ENCODE results near the gene URB1. TPM values are rescaled to one million over a fixed set of nuclear protein-coding genes. Genes with fewer than 3 reads are reported as not detected.

The URB1 gene
- total RNA-seq, 2 experiments from 2014 or later: 35.6 to 38.4 TPM

- Mint-ChIP-seq H3K4me3 (no peak overlapping the region), H3K9me3 (no peaks in the 10 kb centered on the region), H3K27ac (no peak overlapping the region), H3K27me3 (no peaks in the 10 kb centered on the region), H3K4me1 (peaks cover 7% of the 10 kb centered on the region), H3K36me3 (peaks cover 77% of the 10 kb centered on the region)
- DNase-seq: no peak
These were observed 61.1 kb downstream of the URB1 start for GRCh38 chr21:32331444-32332305.

- no peak overlapping the region for H3K4me3 Mint-ChIP-seq
These were observed 62.0 kb downstream of the URB1 start for GRCh38 chr21:32330784-32331311.

GRCh38 chr21:32329776-32330175 is 63.0 kb downstream of the URB1 start:
- H3K36me3 Mint-ChIP-seq: peaks cover 73% of the 10 kb centered on the region
- no peaks in the 10 kb centered on the region for H3K9me3 Mint-ChIP-seq
- no peak for DNase-seq
- peaks cover 9% of the 10 kb centered on the region for H3K4me1 Mint-ChIP-seq
- H3K4me3 Mint-ChIP-seq: no peak overlapping the region
- H3K27me3 Mint-ChIP-seq: no peaks in the 10 kb centered on the region
- H3K27ac Mint-ChIP-seq: no peak overlapping the region

More at GRCh38 chr21:32330784-32331311, 62.0 kb downstream of the URB1 start:
- Mint-ChIP-seq H3K27ac (no peak overlapping the region), H3K9me3 (no peaks in the 10 kb centered on the region), H3K36me3 (peaks cover 75% of the 10 kb centered on the region), H3K4me1 (peaks cover 9% of the 10 kb centered on the region), H3K27me3 (no peaks in the 10 kb centered on the region)
- no peak for DNase-seq

GRCh38 chr21:32329331-32329730 is 63.5 kb downstream of the URB1 start:
- no peaks in the 10 kb centered on the region for H3K27me3 Mint-ChIP-seq
- no peak overlapping the region for H3K4me3 Mint-ChIP-seq
- peaks cover 76% of the 10 kb centered on the region for H3K36me3 Mint-ChIP-seq
- no peak for DNase-seq
- peak overlapping the region; percentile 13 for H3K27ac Mint-ChIP-seq
- no peaks in the 10 kb centered on the region for H3K9me3 Mint-ChIP-seq
- H3K4me1 Mint-ChIP-seq: peaks cover 9% of the 10 kb centered on the region

GRCh38 chr21:32328595-32328994 is 64.2 kb downstream of the URB1 start:
- no peak overlapping the region for H3K4me3 Mint-ChIP-seq
- no peak overlapping the region for H3K27ac Mint-ChIP-seq
- H3K27me3 Mint-ChIP-seq: no peaks in the 10 kb centered on the region
- no peak for DNase-seq
- peaks cover 9% of the 10 kb centered on the region for H3K4me1 Mint-ChIP-seq
- H3K9me3 Mint-ChIP-seq: no peaks in the 10 kb centered on the region
- peaks cover 76% of the 10 kb centered on the region for H3K36me3 Mint-ChIP-seq

GRCh38 chr21:32325706-32326105 is 67.1 kb downstream of the URB1 start:
- H3K27me3 Mint-ChIP-seq: no peaks in the 10 kb centered on the region
- no peak overlapping the region for H3K27ac Mint-ChIP-seq
- peaks cover 4% of the 10 kb centered on the region for H3K4me1 Mint-ChIP-seq
- no peak overlapping the region for H3K4me3 Mint-ChIP-seq
- DNase-seq: no peak
- no peaks in the 10 kb centered on the region for H3K9me3 Mint-ChIP-seq
- H3K36me3 Mint-ChIP-seq: peaks cover 58% of the 10 kb centered on the region

- Mint-ChIP-seq H3K27ac (no peak overlapping the region), H3K27me3 (no peaks in the 10 kb centered on the region), H3K4me3 (no peak overlapping the region), H3K9me3 (no peaks in the 10 kb centered on the region), H3K36me3 (peaks cover 32% of the 10 kb centered on the region), H3K4me1 (peaks cover 4% of the 10 kb centered on the region)
- DNase-seq: no peak
These were observed 70.1 kb downstream of the URB1 start for GRCh38 chr21:32322676-32323075.

- no peak for DNase-seq
- Mint-ChIP-seq H3K9me3 (no peaks in the 10 kb centered on the region), H3K4me3 (no peak overlapping the region), H3K36me3 (peaks cover 27% of the 10 kb centered on the region), H3K27ac (no peak overlapping the region), H3K27me3 (no peaks in the 10 kb centered on the region), H3K4me1 (peaks cover 4% of the 10 kb centered on the region)
These were observed 70.7 kb downstream of the URB1 start for GRCh38 chr21:32322103-32322502.

GRCh38 chr21:32321480-32321879 is 71.3 kb downstream of the URB1 start:
- Mint-ChIP-seq H3K4me1 (peaks cover under 1% of the 10 kb centered on the region), H3K36me3 (peaks cover 23% of the 10 kb centered on the region), H3K27ac (peak overlapping the region; percentile 29), H3K9me3 (no peaks in the 10 kb centered on the region), H3K27me3 (no peaks in the 10 kb centered on the region), H3K4me3 (no peak overlapping the region)
- no peak for DNase-seq

GRCh38 chr21:32320726-32321125 is 72.1 kb downstream of the URB1 start:
- H3K36me3 Mint-ChIP-seq: peaks cover 20% of the 10 kb centered on the region

GRCh38 chr21:32320059-32320458 is 72.8 kb downstream of the URB1 start:
- Mint-ChIP-seq H3K36me3 (peaks cover 15% of the 10 kb centered on the region), H3K27ac (no peak overlapping the region), H3K27me3 (no peaks in the 10 kb centered on the region), H3K4me3 (no peak overlapping the region), H3K9me3 (no peaks in the 10 kb centered on the region), H3K4me1 (no peaks in the 10 kb centered on the region)
- no peak for DNase-seq

More at GRCh38 chr21:32320726-32321125, 72.1 kb downstream of the URB1 start:
- no peak overlapping the region for H3K4me3 Mint-ChIP-seq
- H3K9me3 Mint-ChIP-seq: no peaks in the 10 kb centered on the region
- no peaks in the 10 kb centered on the region for H3K27me3 Mint-ChIP-seq
- no peak overlapping the region for H3K27ac Mint-ChIP-seq
- no peaks in the 10 kb centered on the region for H3K4me1 Mint-ChIP-seq
- no peak for DNase-seq

- Mint-ChIP-seq H3K36me3 (peaks cover 6% of the 10 kb centered on the region), H3K4me1 (peaks cover 1% of the 10 kb centered on the region), H3K9me3 (no peaks in the 10 kb centered on the region), H3K27me3 (no peaks in the 10 kb centered on the region), H3K4me3 (no peak overlapping the region), H3K27ac (no peak overlapping the region)
- no peak for DNase-seq
These were observed 73.8 kb downstream of the URB1 start for GRCh38 chr21:32319012-32319411.

GRCh38 chr21:32317726-32318125 is 75.1 kb downstream of the URB1 start:
- Mint-ChIP-seq H3K4me1 (peaks cover 1% of the 10 kb centered on the region), H3K4me3 (no peak overlapping the region), H3K36me3 (peaks cover 5% of the 10 kb centered on the region), H3K9me3 (no peaks in the 10 kb centered on the region), H3K27ac (no peak overlapping the region), H3K27me3 (no peaks in the 10 kb centered on the region)
- DNase-seq: no peak

GRCh38 chr21:32316361-32317215 is 76.2 kb downstream of the URB1 start:
- no peaks in the 10 kb centered on the region for H3K9me3 Mint-ChIP-seq
- no peak for DNase-seq
- H3K4me3 Mint-ChIP-seq: no peak overlapping the region
- H3K4me1 Mint-ChIP-seq: peaks cover 1% of the 10 kb centered on the region
- no peaks in the 10 kb centered on the region for H3K27me3 Mint-ChIP-seq
- H3K27ac Mint-ChIP-seq: no peak overlapping the region
- H3K36me3 Mint-ChIP-seq: peaks cover 16% of the 10 kb centered on the region

All from activated naive CD8-positive, alpha-beta T cell treated with anti-CD3 and anti-CD28 coated beads for 36 hours (primary cell).